H1 (cell line): Measurements from ENCODE around the gene PTPRJ. TPM values are rescaled to one million over a fixed set of nuclear protein-coding genes. Genes with fewer than 3 reads are reported as not detected.

Experiments used
- microRNA counts: library from miRNA; unstranded; fragments of <30 nt; microRNA quantifications from one replicate; lab custom pipeline; 2015
- microRNA-seq, 2 experiments: library from miRNA; unstranded; fragments of <30 nt; microRNA quantifications; one replicate each; pipeline versions ENCODE4 to v1.2.0, GENCODE V29; 2016 to 2020; ENCODE audit warnings: borderline microRNAs expressed in 2 of 2, borderline number of aligned reads in 2 of 2, borderline replicate concordance in 1 of 2
- polyA plus RNA-seq, 7 experiments: library from polyadenylated mRNA; depleted of rRNA in 3 of 7; stranded (reverse) in 5 of 7; unstranded in 2 of 7; fragments of >200 nt in 5 of 7; fragments of 200-250 nt in 2 of 7; gene quantifications; 1 replicate in 5 of 7; 2 replicates in 1 of 7; 4 replicates in 1 of 7; pipeline versions ENCODE4 v1.2.1 to v1.2.3, GENCODE V29; 2011 to 2013; ENCODE audit warnings: missing spikeins in 2 of 7, mixed read lengths in 2 of 7
- small RNA-seq: library from polyadenylated mRNA; stranded (forward); fragments of <200 nt; extraction: miRNeasy Mini kit (QIAGEN cat#:217004); gene quantifications from one replicate; pipeline ENCODE3, GENCODE V24; 2013; ENCODE audit not compliant: insufficient read depth
- total RNA-seq: library from RNA; stranded (reverse); fragmentation: NEBNext Ultra II Directional; extraction: Animal tissue kit (Norgen Biotek cat#: 25700); gene quantifications from 2 replicates; pipeline ENCODE4 v1.2.1, GENCODE V29; 2021

The PTPRJ gene
- total and polyA plus RNA-seq, 2 of the 8 experiments (the other 6 are each of a cell fraction or from before 2014, with no cell fraction given) = 4.4 to 22.6 TPM

MicroRNA genes within 50 kb of the gene (microRNA counts, 767-probe panel; counts per million panel counts)
- microRNA hsa-miR-3161 (lab: Ali Mortazavi, UCI) = 879 counts per million, percentile 95 among the panel's probes with 10 or more counts

Small RNAs within 50 kb of the gene (microRNA-seq; reads per million reads assigned to microRNA genes)
- gene MIR3161 = 0 reads per million in 2 experiments

Small RNAs within 50 kb of the gene (small RNA-seq; reads per million reads assigned to genes)
- not detected for gene MIR3161

Other genes with a start within 250 kb of the PTPRJ start
- 73.1 and 78.5 TPM in 2 replicates for gene FNBP4, start 213.2 kb upstream of the PTPRJ start, total RNA-seq
- gene FNBP4, start 213.2 kb upstream of the PTPRJ start, polyA plus RNA-seq (2011; rRNA removed) = 85.7 and 87.8 TPM in 2 replicates
- gene NUP160, start 132.2 kb upstream of the PTPRJ start, total RNA-seq = 98.8 and 100 TPM in 2 replicates
- 29.3 and 44.6 TPM in 2 replicates for gene NUP160, start 132.2 kb upstream of the PTPRJ start, polyA plus RNA-seq (2011; rRNA removed)
- not detected in 2 replicates for gene OR4B1, start 236.3 kb downstream of the PTPRJ start, total RNA-seq
- gene OR4B1, start 236.3 kb downstream of the PTPRJ start, polyA plus RNA-seq (2011; rRNA removed) = not detected in 2 replicates